B cell (primary cell): ENCODE data around the gene CTRB1.

Experiments used
- EZH2 ChIP-seq: IDR thresholded peaks from 2 replicates; pipeline ENCODE4 v1.6.1; 2012; ENCODE audit warnings: borderline replicate concordance, low read depth, mild to moderate bottlenecking, moderate library complexity, low read length; ENCODE audit not compliant: insufficient read depth, poor library complexity, severe bottlenecking
- TF ChIP-seq, protein P1 (sequence below): fragments of 200-600 bp; IDR thresholded peaks from one replicate; pipeline ENCODE4 v1.8.0; 2022; ENCODE audit warnings: antibody characterized with exemption, mild to moderate bottlenecking

DNA sequence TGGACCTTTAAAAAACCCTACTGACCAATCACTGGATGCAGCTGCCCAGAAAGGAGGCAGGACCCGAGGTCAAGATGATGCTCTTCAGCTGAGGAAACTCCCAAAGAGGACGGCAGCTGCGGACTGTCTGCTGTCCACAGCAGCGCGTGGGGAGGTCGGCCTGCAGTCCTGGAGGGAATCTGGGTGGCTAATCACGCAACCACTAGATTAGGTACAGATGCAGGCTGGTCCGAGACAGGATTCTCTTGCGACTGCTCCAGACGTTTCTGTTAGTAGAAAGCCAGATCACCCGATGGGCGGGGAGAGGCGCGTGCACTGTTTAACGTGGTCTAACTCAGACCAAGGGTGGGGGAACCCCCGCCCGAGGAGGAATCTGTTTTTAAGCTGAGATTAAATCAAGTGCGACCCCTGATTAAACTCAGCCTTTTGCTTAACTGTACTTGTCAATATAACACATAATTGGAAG lies 20.6 kb upstream of the CTRB1 start:
- TF ChIP-seq, protein P1, sequence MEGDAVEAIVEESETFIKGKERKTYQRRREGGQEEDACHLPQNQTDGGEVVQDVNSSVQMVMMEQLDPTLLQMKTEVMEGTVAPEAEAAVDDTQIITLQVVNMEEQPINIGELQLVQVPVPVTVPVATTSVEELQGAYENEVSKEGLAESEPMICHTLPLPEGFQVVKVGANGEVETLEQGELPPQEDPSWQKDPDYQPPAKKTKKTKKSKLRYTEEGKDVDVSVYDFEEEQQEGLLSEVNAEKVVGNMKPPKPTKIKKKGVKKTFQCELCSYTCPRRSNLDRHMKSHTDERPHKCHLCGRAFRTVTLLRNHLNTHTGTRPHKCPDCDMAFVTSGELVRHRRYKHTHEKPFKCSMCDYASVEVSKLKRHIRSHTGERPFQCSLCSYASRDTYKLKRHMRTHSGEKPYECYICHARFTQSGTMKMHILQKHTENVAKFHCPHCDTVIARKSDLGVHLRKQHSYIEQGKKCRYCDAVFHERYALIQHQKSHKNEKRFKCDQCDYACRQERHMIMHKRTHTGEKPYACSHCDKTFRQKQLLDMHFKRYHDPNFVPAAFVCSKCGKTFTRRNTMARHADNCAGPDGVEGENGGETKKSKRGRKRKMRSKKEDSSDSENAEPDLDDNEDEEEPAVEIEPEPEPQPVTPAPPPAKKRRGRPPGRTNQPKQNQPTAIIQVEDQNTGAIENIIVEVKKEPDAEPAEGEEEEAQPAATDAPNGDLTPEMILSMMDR, result no peak
- no peak for TF ChIP-seq EZH2
